Lower leg skin (tissue), 3 donors: Measurements from ENCODE around the gene CCHCR1.
"Not testable (repeated sequence)": the region's sequence is repeated elsewhere in the genome, so short reads cannot be mapped to it uniquely, and the experiment has no call there.

Experiments used
- POLR2A ChIP-seq, 2 donors: fragments of 450-650 bp; IDR thresholded peaks; one replicate each; pipeline ENCODE4 v1.6.1; 2016 to 2017; ENCODE audit warnings: antibody characterized with exemption in 2 of 2, mild to moderate bottlenecking in 1 of 2, moderate library complexity in 1 of 2
- TF ChIP-seq, protein P1 (sequence below), 3 donors: fragments of 450-650 bp; IDR thresholded peaks; one replicate each; pipeline ENCODE4 v1.5.1; 2016; ENCODE audit warnings: antibody characterized with exemption in 3 of 3, mild to moderate bottlenecking in 3 of 3, moderate library complexity in 2 of 3

DNA sequence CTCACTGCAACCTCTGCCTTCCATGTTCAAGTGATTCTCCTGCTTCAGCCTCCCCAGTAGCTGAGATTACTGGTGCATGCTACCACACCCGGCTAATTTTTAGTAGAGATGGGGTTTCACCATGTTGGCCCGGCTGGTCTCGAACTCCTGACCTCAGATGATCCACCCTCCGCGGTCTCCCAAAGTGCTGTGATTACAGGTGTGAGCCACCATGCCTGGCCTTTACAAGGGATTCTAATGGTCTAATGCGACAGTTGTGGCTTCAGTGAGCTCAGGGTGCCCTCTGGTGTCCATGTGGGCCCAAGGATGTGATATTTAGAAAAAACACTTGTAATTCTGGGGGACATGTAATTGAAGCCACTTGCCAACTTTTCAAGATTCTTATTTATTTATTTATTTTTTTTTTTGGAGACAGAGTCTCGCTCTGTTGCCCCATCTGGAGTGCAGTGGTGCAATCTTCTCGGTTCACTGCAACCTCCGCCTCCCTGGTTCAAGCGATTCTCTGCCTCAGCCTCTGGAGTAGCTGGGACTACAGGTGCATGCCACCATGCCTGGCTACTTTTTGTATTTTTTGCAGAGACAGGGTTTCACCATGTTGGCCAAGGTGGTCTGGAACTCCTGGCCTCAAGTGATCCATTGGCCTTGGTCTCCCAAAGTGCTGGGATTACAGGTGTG, 35.0 kb upstream of the CCHCR1 start:
- TF ChIP-seq, protein P1, sequence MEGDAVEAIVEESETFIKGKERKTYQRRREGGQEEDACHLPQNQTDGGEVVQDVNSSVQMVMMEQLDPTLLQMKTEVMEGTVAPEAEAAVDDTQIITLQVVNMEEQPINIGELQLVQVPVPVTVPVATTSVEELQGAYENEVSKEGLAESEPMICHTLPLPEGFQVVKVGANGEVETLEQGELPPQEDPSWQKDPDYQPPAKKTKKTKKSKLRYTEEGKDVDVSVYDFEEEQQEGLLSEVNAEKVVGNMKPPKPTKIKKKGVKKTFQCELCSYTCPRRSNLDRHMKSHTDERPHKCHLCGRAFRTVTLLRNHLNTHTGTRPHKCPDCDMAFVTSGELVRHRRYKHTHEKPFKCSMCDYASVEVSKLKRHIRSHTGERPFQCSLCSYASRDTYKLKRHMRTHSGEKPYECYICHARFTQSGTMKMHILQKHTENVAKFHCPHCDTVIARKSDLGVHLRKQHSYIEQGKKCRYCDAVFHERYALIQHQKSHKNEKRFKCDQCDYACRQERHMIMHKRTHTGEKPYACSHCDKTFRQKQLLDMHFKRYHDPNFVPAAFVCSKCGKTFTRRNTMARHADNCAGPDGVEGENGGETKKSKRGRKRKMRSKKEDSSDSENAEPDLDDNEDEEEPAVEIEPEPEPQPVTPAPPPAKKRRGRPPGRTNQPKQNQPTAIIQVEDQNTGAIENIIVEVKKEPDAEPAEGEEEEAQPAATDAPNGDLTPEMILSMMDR (IDR thresholded peaks at IDR 0.05) = not testable (repeated sequence)
- TF ChIP-seq POLR2A (IDR thresholded peaks at IDR 0.05) = not testable (repeated sequence)
